Measurements from ENCODE around the gene BDKRB2.
A peak's percentile ranks its signal among the peaks of the same experiment; 100 is the strongest.

The BDKRB2 gene

DNA sequence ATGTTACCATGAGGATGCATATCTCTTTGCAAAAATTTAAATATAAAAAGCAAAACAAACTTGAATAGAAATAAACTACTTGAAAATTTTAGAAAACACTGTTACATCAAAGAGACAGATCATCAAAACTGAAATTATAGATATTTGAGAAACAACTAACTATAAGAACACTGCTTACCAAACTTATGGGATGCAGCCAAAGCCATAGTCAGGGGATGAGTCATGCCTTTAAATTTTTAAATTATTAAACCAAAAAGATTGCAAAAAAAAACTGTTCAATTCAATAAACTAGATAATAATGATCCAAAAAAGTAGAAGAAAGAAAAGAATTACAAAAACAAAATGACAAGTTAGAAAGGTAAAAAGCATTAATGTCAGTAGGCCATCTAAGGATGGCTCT lies 7.5 kb downstream of the BDKRB2 start:
- H3K9me3 ChIP-seq (ENCODE audit: control insufficient read depth in 2 of 2, low read length in 2 of 2), result no peaks in the 10 kb centered on the region
- no peaks in the 10 kb centered on the region for H3K27me3 ChIP-seq (ENCODE audit: control insufficient read depth in 2 of 2, insufficient read depth in 2 of 2, low read length in 2 of 2)
- H3K27ac ChIP-seq (ENCODE audit: low read depth in 2 of 2, low read length in 2 of 2), result no peak overlapping the region
- H3K4me3 ChIP-seq (ENCODE audit: low read length in 2 of 2), result no peak overlapping the region
- H3K9ac ChIP-seq (ENCODE audit: low read depth in 1 of 2, low read length in 2 of 2), result no peak overlapping the region
- H3K4me1 ChIP-seq (ENCODE audit: control insufficient read depth in 2 of 2, insufficient read depth in 2 of 2, low read length in 2 of 2), result no peaks in the 10 kb centered on the region
- peaks cover 0 to 3% of the 10 kb centered on the region in 2 donors for H3K36me3 ChIP-seq (ENCODE audit: control insufficient read depth in 2 of 2, insufficient read depth in 2 of 2, low read length in 2 of 2)

GRCh38 chr14:96212896-96213295 lies 8.3 kb downstream of the BDKRB2 start:
- H3K9ac ChIP-seq (ENCODE audit: low read depth in 1 of 2, low read length in 2 of 2), result no peak overlapping the region
- no peak overlapping the region for H3K4me3 ChIP-seq (ENCODE audit: low read length in 2 of 2)
- peaks cover 0 to 3% of the 10 kb centered on the region in 2 donors for H3K36me3 ChIP-seq (ENCODE audit: control insufficient read depth in 2 of 2, insufficient read depth in 2 of 2, low read length in 2 of 2)
- H3K9me3 ChIP-seq (ENCODE audit: control insufficient read depth in 2 of 2, low read length in 2 of 2), result no peaks in the 10 kb centered on the region
- H3K4me1 ChIP-seq (ENCODE audit: control insufficient read depth in 2 of 2, insufficient read depth in 2 of 2, low read length in 2 of 2), result no peaks in the 10 kb centered on the region
- H3K27me3 ChIP-seq (ENCODE audit: control insufficient read depth in 2 of 2, insufficient read depth in 2 of 2, low read length in 2 of 2), result no peaks in the 10 kb centered on the region
- H3K27ac ChIP-seq (ENCODE audit: low read depth in 2 of 2, low read length in 2 of 2), result no peak overlapping the region

GRCh38 chr14:96213871-96214465 lies 9.3 kb downstream of the BDKRB2 start:
- Histone ChIP-seq H3K9ac (ENCODE audit: low read depth in 1 of 2, low read length in 2 of 2) (no peak overlapping the region), H3K27me3 (ENCODE audit: control insufficient read depth in 2 of 2, insufficient read depth in 2 of 2, low read length in 2 of 2) (no peaks in the 10 kb centered on the region), H3K4me3 (ENCODE audit: low read length in 2 of 2) (no peak overlapping the region), H3K36me3 (ENCODE audit: control insufficient read depth in 2 of 2, insufficient read depth in 2 of 2, low read length in 2 of 2) (no peaks in the 10 kb centered on the region), H3K27ac (ENCODE audit: low read depth in 2 of 2, low read length in 2 of 2) (no peak overlapping the region), H3K4me1 (ENCODE audit: control insufficient read depth in 2 of 2, insufficient read depth in 2 of 2, low read length in 2 of 2) (no peaks in the 10 kb centered on the region), H3K9me3 (ENCODE audit: control insufficient read depth in 2 of 2, low read length in 2 of 2) (no peaks in the 10 kb centered on the region)

GRCh38 chr14:96214793-96215192 lies 10.2 kb downstream of the BDKRB2 start:
- Histone ChIP-seq H3K27ac (ENCODE audit: low read depth in 2 of 2, low read length in 2 of 2) (no peak overlapping the region), H3K36me3 (ENCODE audit: control insufficient read depth in 2 of 2, insufficient read depth in 2 of 2, low read length in 2 of 2) (no peaks in the 10 kb centered on the region), H3K9me3 (ENCODE audit: control insufficient read depth in 2 of 2, low read length in 2 of 2) (no peaks in the 10 kb centered on the region), H3K27me3 (ENCODE audit: control insufficient read depth in 2 of 2, insufficient read depth in 2 of 2, low read length in 2 of 2) (no peaks in the 10 kb centered on the region), H3K4me1 (ENCODE audit: control insufficient read depth in 2 of 2, insufficient read depth in 2 of 2, low read length in 2 of 2) (no peaks in the 10 kb centered on the region), H3K9ac (ENCODE audit: low read depth in 1 of 2, low read length in 2 of 2) (no peak overlapping the region), H3K4me3 (ENCODE audit: low read length in 2 of 2) (no peak overlapping the region)

GRCh38 chr14:96215452-96216244 lies 11.0 kb downstream of the BDKRB2 start:
- no peaks in the 10 kb centered on the region for H3K4me1 ChIP-seq (ENCODE audit: control insufficient read depth in 2 of 2, insufficient read depth in 2 of 2, low read length in 2 of 2)
- H3K27ac ChIP-seq (ENCODE audit: low read depth in 2 of 2, low read length in 2 of 2), result no peak overlapping the region

DNA sequence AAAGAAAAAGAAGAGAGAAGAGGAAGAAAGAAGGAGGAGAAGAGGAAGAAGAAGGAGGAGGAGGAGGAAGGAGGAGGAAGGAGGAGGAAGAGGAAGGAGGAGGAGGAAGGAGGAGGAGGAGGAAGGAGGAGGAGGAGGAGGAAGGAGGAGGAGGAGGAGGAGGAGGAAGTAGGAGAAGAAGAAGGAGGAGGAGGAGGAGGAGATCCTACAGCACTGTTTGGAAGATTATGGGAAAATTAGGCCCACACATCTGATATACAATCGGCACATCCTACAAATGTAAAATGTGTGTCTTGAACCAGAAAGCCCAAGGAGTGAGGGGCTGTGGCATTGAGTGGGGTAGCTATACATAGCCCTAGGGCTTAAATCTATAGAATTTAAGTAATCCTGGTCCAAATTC lies 12.0 kb downstream of the BDKRB2 start:
- Histone ChIP-seq H3K4me1 (ENCODE audit: control insufficient read depth in 2 of 2, insufficient read depth in 2 of 2, low read length in 2 of 2) (peaks cover 0 to 4% of the 10 kb centered on the region in 2 donors), H3K27me3 (ENCODE audit: control insufficient read depth in 2 of 2, insufficient read depth in 2 of 2, low read length in 2 of 2) (no peaks in the 10 kb centered on the region), H3K27ac (ENCODE audit: low read depth in 2 of 2, low read length in 2 of 2) (no peak overlapping the region), H3K9ac (ENCODE audit: low read depth in 1 of 2, low read length in 2 of 2) (no peak overlapping the region), H3K9me3 (ENCODE audit: control insufficient read depth in 2 of 2, low read length in 2 of 2) (no peaks in the 10 kb centered on the region), H3K36me3 (ENCODE audit: control insufficient read depth in 2 of 2, insufficient read depth in 2 of 2, low read length in 2 of 2) (no peaks in the 10 kb centered on the region), H3K4me3 (ENCODE audit: low read length in 2 of 2) (no peak overlapping the region)

More at GRCh38 chr14:96215452-96216244, 11.0 kb downstream of the BDKRB2 start:
- Histone ChIP-seq H3K36me3 (ENCODE audit: control insufficient read depth in 2 of 2, insufficient read depth in 2 of 2, low read length in 2 of 2) (no peaks in the 10 kb centered on the region), H3K4me3 (ENCODE audit: low read length in 2 of 2) (no peak overlapping the region), H3K9me3 (ENCODE audit: control insufficient read depth in 2 of 2, low read length in 2 of 2) (no peaks in the 10 kb centered on the region), H3K27me3 (ENCODE audit: control insufficient read depth in 2 of 2, insufficient read depth in 2 of 2, low read length in 2 of 2) (no peaks in the 10 kb centered on the region), H3K9ac (ENCODE audit: low read depth in 1 of 2, low read length in 2 of 2) (no peak overlapping the region)

DNA sequence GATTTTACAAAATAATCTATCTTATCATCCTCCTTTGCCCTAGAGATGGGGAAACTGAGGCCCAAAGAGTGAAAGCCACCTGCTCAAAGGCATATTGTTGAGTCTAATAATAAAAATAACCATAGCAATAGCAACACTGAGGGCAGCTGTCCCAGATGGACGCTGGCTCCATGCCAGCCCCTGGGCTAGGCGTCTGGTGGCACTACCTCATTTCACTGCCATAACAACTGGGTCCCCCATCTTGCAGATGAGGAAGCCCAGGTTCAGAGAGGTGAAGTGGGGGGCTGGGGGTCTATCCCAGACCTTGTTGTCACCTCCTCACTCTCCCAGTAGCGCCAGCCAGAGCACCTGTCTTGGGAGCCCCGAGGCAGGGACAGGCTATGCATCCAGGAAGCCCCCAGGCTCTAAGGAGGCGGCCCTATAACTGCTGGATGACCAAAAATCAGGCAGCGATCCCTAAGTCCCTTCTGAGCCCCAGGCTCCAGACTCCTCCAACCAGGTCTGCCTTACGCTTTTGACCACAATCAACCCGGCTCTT lies 12.8 kb downstream of the BDKRB2 start:
- Histone ChIP-seq H3K27ac (ENCODE audit: low read depth in 2 of 2, low read length in 2 of 2) (no peak overlapping the region), H3K4me3 (ENCODE audit: low read length in 2 of 2) (no peak overlapping the region), H3K9ac (ENCODE audit: low read depth in 1 of 2, low read length in 2 of 2) (no peak overlapping the region), H3K36me3 (ENCODE audit: control insufficient read depth in 2 of 2, insufficient read depth in 2 of 2, low read length in 2 of 2) (no peaks in the 10 kb centered on the region), H3K4me1 (ENCODE audit: control insufficient read depth in 2 of 2, insufficient read depth in 2 of 2, low read length in 2 of 2) (peaks cover 0 to 4% of the 10 kb centered on the region in 2 donors), H3K9me3 (ENCODE audit: control insufficient read depth in 2 of 2, low read length in 2 of 2) (no peaks in the 10 kb centered on the region), H3K27me3 (ENCODE audit: control insufficient read depth in 2 of 2, insufficient read depth in 2 of 2, low read length in 2 of 2) (no peaks in the 10 kb centered on the region)

DNA sequence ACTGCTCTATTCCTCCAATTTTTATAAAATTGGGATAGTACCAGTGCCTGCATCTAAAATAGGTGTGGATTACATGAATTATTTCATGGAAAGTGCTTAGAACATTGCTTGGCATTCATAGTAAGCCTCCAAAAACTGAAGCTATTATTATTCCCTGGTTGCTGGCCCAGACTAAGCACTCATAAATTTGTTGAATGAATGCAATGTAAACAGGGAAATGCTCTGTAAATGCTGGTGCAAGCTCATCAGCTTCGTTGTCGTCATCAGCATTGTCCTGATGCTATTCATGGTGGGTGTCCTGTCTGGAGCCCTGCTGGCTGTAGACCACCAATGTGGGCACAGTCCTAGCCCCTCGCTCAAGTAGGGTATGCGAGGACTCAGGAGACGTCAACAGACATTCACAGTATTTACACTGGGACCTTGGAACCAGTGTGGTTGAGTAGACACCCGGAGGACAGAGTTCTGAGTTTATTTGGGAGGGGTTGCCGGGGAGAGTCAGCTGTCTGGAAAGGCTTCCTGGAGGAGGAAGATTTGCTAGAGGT lies 16.5 kb downstream of the BDKRB2 start:
- H3K27me3 ChIP-seq (ENCODE audit: control insufficient read depth in 2 of 2, insufficient read depth in 2 of 2, low read length in 2 of 2), result no peaks in the 10 kb centered on the region
- no peak overlapping the region for H3K4me3 ChIP-seq (ENCODE audit: low read length in 2 of 2)
- H3K36me3 ChIP-seq (ENCODE audit: control insufficient read depth in 2 of 2, insufficient read depth in 2 of 2, low read length in 2 of 2), result no peaks in the 10 kb centered on the region
- peak overlapping the region in 1 of 2 donors; percentile 21 for H3K27ac ChIP-seq (ENCODE audit: low read depth in 2 of 2, low read length in 2 of 2)
- no peak overlapping the region for H3K9ac ChIP-seq (ENCODE audit: low read depth in 1 of 2, low read length in 2 of 2)
- H3K4me1 ChIP-seq (ENCODE audit: control insufficient read depth in 2 of 2, insufficient read depth in 2 of 2, low read length in 2 of 2), result peaks cover 15 to 27% of the 10 kb centered on the region in 2 donors
- no peaks in the 10 kb centered on the region for H3K9me3 ChIP-seq (ENCODE audit: control insufficient read depth in 2 of 2, low read length in 2 of 2)

- Histone ChIP-seq H3K9me3 (ENCODE audit: control insufficient read depth in 2 of 2, low read length in 2 of 2) (no peaks in the 10 kb centered on the region), H3K9ac (ENCODE audit: low read depth in 1 of 2, low read length in 2 of 2) (no peak overlapping the region), H3K36me3 (ENCODE audit: control insufficient read depth in 2 of 2, insufficient read depth in 2 of 2, low read length in 2 of 2) (no peaks in the 10 kb centered on the region), H3K27me3 (ENCODE audit: control insufficient read depth in 2 of 2, insufficient read depth in 2 of 2, low read length in 2 of 2) (no peaks in the 10 kb centered on the region), H3K4me3 (ENCODE audit: low read length in 2 of 2) (no peak overlapping the region), H3K4me1 (ENCODE audit: control insufficient read depth in 2 of 2, insufficient read depth in 2 of 2, low read length in 2 of 2) (peaks cover 15 to 27% of the 10 kb centered on the region in 2 donors), H3K27ac (ENCODE audit: low read depth in 2 of 2, low read length in 2 of 2) (peak overlapping the region in 1 of 2 donors; percentile 21)
Observed at GRCh38 chr14:96221841-96222240, 17.2 kb downstream of the BDKRB2 start.

- Histone ChIP-seq H3K9ac (ENCODE audit: low read depth in 1 of 2, low read length in 2 of 2) (peak overlapping the region in 1 of 2 donors; percentile 21), H3K4me3 (ENCODE audit: low read length in 2 of 2) (peak overlapping the region in 1 of 2 donors; percentile 4), H3K36me3 (ENCODE audit: control insufficient read depth in 2 of 2, insufficient read depth in 2 of 2, low read length in 2 of 2) (peaks cover 0 to 3% of the 10 kb centered on the region in 2 donors), H3K27ac (ENCODE audit: low read depth in 2 of 2, low read length in 2 of 2) (peak overlapping the region; percentile 74 to 85), H3K4me1 (ENCODE audit: control insufficient read depth in 2 of 2, insufficient read depth in 2 of 2, low read length in 2 of 2) (peaks cover 15 to 35% of the 10 kb centered on the region in 2 donors), H3K9me3 (ENCODE audit: control insufficient read depth in 2 of 2, low read length in 2 of 2) (no peaks in the 10 kb centered on the region), H3K27me3 (ENCODE audit: control insufficient read depth in 2 of 2, insufficient read depth in 2 of 2, low read length in 2 of 2) (no peaks in the 10 kb centered on the region)
Observed at GRCh38 chr14:96224480-96225096, 19.9 kb downstream of the BDKRB2 start.

All from mucosa of rectum (tissue), 2 donors.